Measurements from ENCODE around the gene ZBTB17.

The ZBTB17 gene

DNA sequence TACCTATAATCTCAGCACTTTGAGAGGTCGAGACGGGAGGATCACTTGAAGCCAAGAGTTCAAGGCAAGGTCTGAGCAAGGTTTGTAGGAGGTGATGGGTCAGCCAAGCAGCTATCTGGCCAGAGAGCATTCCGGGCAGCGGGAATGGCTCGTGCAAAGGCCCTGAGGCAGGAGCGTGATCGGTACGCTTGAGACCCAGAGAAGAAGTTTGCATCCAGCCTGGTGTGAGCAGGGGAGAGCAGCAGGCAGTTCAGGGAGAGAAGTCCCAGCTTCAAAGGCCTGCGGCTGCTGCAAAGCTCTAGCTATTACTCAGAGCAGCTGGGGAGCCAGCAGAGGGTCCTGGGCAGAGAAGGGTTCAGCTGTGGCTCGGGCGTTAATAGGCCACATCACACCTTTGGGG lies 23.0 kb upstream of the ZBTB17 start:
- no peak overlapping the region for H3K4me3 ChIP-seq (ENCODE audit: low read length)
- no peak for TF ChIP-seq ZNF274 (IDR thresholded peaks at IDR 0.05; ENCODE audit: low read depth, low read length)

GRCh38 chr1:15997637-15998280 lies 21.9 kb upstream of the ZBTB17 start:
- no peak overlapping the region for H3K4me3 ChIP-seq (ENCODE audit: low read length)
- TF ChIP-seq ZNF274 (IDR thresholded peaks at IDR 0.05; ENCODE audit: low read depth, low read length): no peak

GRCh38 chr1:15997076-15997585 lies 21.2 kb upstream of the ZBTB17 start:
- TF ChIP-seq ZNF274 (IDR thresholded peaks at IDR 0.05; ENCODE audit: low read depth, low read length): no peak

DNA sequence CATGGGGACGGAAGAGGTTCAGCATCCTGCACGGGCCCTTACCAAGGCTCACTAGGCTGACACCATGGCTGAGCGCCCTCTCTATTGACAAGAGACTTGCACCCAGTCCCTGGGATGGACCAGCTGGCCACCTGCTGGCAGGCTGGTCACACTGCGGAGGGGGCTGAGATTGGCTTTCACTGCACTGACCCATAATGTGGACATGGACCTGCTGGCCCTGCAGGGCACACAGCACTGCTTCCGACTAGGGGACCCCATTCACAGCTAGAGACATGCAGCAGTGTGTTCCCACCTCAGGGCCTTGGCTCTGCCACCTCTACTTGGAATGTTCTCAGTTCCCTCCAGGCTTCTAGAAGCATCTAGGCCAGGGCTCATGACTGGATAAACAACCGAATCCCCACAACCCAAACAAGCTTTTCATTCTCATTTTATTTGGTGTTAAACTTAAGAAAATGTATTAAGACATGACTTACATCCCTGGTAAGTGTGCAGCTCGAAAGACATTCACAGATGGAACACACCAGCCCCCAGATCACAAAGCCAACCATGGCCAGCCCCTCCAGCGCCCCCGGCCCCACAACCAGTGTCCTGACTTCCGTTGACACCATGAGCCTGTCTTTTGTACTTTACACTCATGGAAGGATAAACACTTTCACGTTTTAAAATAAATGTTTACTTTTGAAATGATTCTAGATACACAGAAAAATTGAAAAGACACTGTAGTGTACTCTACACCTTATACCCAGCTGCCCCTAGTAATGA lies 18.9 kb upstream of the ZBTB17 start:
- no peak overlapping the region for H3K4me3 ChIP-seq (ENCODE audit: low read length)
- TF ChIP-seq ZNF274 (IDR thresholded peaks at IDR 0.05; ENCODE audit: low read depth, low read length): no peak

More at GRCh38 chr1:15997076-15997585, 21.2 kb upstream of the ZBTB17 start:
- no peak overlapping the region for H3K4me3 ChIP-seq (ENCODE audit: low read length)

DNA sequence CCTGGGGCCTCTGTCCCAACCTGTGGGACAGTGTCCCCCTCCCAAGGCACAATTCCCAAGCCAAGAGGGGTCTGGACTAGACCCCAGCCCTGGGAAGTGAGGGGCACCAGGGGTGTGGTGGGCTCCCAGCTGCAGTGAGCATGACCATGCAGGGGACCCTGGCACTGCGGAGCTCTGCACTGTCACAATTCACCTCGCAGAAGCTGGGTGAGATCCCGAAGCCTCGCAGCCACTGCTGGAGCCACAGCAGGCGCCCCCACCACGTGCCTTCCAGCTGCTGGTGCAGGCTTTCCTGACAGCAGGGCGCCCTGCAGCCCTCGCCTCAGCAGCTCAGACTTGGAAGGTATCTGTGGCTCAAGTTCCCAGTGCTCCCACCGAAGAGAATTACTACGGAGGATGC lies 18.2 kb upstream of the ZBTB17 start:
- no peak for TF ChIP-seq ZNF274 (IDR thresholded peaks at IDR 0.05; ENCODE audit: low read depth, low read length)
- no peak overlapping the region for H3K4me3 ChIP-seq (ENCODE audit: low read length)

- no peak for TF ChIP-seq ZNF274 (IDR thresholded peaks at IDR 0.05; ENCODE audit: low read depth, low read length)
- H3K4me3 ChIP-seq (ENCODE audit: low read length): no peak overlapping the region
These were observed 17.8 kb upstream of the ZBTB17 start for GRCh38 chr1:15993666-15994065.

DNA sequence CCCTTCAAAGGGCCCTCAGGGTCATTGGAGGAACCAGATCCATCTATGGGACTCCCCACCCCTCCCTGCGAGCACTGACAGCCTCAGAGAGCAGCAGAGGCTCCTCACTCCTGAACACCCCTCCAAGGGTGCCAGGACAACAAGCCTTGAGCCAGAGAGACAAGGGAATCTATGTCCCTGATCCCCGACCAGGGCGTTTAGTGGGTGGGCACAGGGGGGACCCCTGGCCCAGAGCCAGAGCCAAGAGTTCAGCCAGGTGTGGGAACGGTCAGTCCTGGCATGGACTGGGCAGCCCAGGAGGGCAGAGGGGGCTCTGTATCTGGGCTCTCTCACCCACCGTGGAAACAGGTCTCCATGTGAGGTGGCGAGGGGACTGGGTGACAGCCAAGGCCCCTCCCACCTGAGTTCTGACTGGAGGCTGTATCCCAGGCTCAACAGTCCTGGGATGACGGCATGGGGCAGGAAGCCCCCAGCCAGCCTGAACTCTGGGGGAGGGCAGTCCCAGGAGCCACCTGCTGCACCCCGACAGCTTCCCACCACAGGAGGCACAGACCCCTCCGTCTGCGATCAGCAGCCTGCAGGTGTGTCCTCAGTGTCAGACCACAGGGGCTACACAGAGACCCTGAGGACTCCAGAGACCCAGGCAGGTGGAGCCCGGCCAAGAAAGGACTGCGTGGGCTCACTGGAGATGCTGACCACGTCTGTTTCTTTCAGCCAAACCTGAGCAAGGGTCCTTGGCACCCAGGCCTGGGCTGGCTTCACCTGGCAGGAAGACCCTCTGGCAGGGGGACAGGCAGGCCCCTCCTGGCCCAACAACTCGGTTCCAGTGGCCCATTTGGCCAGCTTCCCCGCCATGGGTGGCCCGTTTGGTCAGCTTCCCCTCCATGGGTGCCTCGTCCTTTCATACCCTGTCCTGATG lies 16.9 kb upstream of the ZBTB17 start:
- no peak for TF ChIP-seq ZNF274 (IDR thresholded peaks at IDR 0.05; ENCODE audit: low read depth, low read length)
- H3K4me3 ChIP-seq (ENCODE audit: low read length): no peak overlapping the region

- TF ChIP-seq ZNF274 (IDR thresholded peaks at IDR 0.05; ENCODE audit: low read depth, low read length): no peak
- no peak overlapping the region for H3K4me3 ChIP-seq (ENCODE audit: low read length)
These were observed 16.3 kb upstream of the ZBTB17 start for GRCh38 chr1:15992187-15992553.

DNA sequence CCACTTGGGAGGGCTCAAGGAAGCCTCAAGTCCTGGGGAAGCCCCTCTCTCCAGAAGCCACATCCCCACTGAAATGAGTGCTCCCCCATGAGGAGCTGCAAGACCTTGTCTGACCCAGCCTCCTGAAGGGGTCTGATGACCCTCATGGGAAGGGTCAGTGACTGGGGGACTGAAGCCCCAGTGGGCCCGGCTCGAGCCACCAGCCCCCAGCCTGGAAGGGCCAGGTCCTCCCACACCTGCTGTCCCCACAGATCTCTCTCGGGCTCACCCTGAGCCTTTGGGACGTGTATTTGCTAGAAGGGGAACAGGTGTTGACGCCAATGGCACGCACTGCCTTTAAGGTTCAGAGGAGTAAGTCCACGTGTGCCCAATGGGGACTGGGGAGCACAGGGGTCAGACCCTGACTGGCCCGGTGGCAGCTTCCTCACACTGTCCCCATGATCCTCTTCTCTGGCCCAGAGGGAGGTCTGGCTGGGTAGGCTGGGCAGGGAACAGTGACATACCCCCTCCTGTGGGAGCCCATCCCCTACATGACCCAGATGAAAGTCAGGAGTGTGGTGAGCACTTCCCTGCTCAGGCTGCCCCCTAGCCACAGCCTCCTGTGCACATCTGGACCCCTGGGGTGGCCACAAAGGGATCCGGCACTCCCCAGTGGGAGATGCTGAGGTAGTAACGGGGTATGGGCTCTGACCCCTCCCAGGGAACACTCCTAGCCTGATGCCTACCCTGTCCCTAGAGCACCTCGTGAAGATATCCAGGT lies 15.7 kb upstream of the ZBTB17 start:
- H3K4me3 ChIP-seq (ENCODE audit: low read length): no peak overlapping the region
- TF ChIP-seq ZNF274 (IDR thresholded peaks at IDR 0.05; ENCODE audit: low read depth, low read length): no peak

- no peak overlapping the region for H3K4me3 ChIP-seq (ENCODE audit: low read length)
- no peak for TF ChIP-seq ZNF274 (IDR thresholded peaks at IDR 0.05; ENCODE audit: low read depth, low read length)
These were observed 13.9 kb upstream of the ZBTB17 start for GRCh38 chr1:15989776-15990175.

- TF ChIP-seq ZNF274 (IDR thresholded peaks at IDR 0.05; ENCODE audit: low read depth, low read length): no peak
- H3K4me3 ChIP-seq (ENCODE audit: low read length): no peak overlapping the region
These were observed 13.2 kb upstream of the ZBTB17 start for GRCh38 chr1:15988856-15989736.

- no peak overlapping the region for H3K4me3 ChIP-seq (ENCODE audit: low read length)
- TF ChIP-seq ZNF274 (IDR thresholded peaks at IDR 0.05; ENCODE audit: low read depth, low read length): no peak
These were observed 9.9 kb upstream of the ZBTB17 start for GRCh38 chr1:15985611-15986297.

Measured in GM08714 (cell line).